ACC112 (cell line): Measurements from ENCODE around the gene RPL27A.

ENCODE experiments used
- H2AFZ ChIP-seq: fragments of 200-600 bp; sonication (generic); one replicate; pipeline ENCODE4 v1.6.0; 2017; ENCODE audit warnings: antibody characterized with exemption, low read length; ENCODE audit not compliant: unreplicated experiment
- H3K27ac ChIP-seq: fragments of 200-600 bp; sonication (generic); 2 replicates; pipeline ENCODE4 v1.5.1; 2014; ENCODE audit warnings: low read depth, mild to moderate bottlenecking, antibody characterized with exemption, low read length, moderate library complexity
- H3K27me3 ChIP-seq: fragments of 200-600 bp; sonication (generic); 2 replicates; pipeline ENCODE4 v1.6.1; 2014; ENCODE audit warnings: mild to moderate bottlenecking, antibody characterized with exemption, low read length, moderate library complexity, mixed read lengths; ENCODE audit not compliant: insufficient read depth
- H3K36me3 ChIP-seq: fragments of 200-600 bp; sonication (generic); 2 replicates; pipeline ENCODE4 v1.6.1; 2016; ENCODE audit warnings: mild to moderate bottlenecking, antibody characterized with exemption, low read length, moderate library complexity, mixed read lengths; ENCODE audit not compliant: insufficient read depth
- H3K4me1 ChIP-seq: fragments of 200-600 bp; sonication (generic); one replicate; pipeline ENCODE4 v1.6.1; 2016; ENCODE audit warnings: low read length, mixed read lengths; ENCODE audit not compliant: insufficient read depth, unreplicated experiment, control insufficient read depth
- H3K4me3 ChIP-seq: fragments of 200-600 bp; sonication (generic); 2 replicates; pipeline ENCODE4 v1.5.1; 2014; ENCODE audit warnings: mild to moderate bottlenecking, low read depth, low read length
- H3K79me2 ChIP-seq: fragments of 200-600 bp; sonication (generic); one replicate; pipeline ENCODE4 v1.6.0; 2016; ENCODE audit warnings: low read length; ENCODE audit not compliant: control insufficient read depth, unreplicated experiment, insufficient read depth

Gene RPL27A

DNA sequence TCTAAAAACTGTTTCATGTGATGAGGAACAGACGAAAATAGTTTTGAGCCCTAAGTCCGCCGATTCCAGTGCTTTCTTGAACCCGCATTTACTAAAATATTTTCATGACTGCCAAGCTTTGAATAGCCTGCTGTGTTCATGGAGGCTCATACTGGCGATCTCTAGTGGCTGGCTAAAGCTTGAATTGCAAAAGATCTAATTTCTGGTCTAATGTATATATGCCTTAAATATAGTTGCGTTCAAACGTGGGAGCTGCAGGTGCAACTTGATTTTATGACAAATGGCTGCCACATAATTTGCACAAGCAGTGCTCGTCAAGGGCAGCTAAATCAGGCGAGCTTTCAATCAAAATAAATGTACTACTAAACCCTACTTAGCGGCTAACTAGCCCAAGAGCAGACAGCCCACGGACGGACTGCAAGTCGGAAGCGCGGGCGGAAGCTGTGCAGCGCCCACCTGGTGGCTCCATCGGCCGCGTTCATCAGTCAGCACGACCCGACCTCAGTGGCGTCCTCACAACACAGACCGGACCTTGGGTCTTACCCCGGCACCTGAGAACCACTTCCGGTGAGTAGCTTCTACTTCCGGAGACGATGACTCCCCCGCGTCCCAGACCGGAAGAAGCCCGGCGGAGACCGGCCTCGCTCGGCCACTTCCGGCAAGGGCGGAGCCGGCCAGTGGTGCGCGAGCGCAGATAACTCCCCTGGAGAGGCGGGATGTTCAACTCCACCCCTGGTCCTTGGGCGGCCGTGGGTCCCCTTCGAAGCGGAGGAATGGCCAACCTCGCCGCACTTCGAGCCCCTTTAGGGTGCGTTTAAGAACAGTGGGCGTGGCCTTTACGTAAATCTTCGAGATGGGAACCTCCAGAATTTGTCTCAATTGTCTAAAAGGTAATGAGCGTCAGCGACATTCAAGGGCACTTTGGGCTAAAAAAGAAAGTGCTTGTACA is 6.1 kb downstream of the RPL27A start:
- Histone ChIP-seq H3K4me3 (peak overlapping the region; percentile 79), H3K79me2 (peaks cover 36% of the 10 kb centered on the region), H2AFZ (no peak overlapping the region), H3K27ac (peak overlapping the region; percentile 82), H3K27me3 (no peaks in the 10 kb centered on the region), H3K36me3 (peaks cover 38% of the 10 kb centered on the region), H3K4me1 (peaks cover 60% of the 10 kb centered on the region)

DNA sequence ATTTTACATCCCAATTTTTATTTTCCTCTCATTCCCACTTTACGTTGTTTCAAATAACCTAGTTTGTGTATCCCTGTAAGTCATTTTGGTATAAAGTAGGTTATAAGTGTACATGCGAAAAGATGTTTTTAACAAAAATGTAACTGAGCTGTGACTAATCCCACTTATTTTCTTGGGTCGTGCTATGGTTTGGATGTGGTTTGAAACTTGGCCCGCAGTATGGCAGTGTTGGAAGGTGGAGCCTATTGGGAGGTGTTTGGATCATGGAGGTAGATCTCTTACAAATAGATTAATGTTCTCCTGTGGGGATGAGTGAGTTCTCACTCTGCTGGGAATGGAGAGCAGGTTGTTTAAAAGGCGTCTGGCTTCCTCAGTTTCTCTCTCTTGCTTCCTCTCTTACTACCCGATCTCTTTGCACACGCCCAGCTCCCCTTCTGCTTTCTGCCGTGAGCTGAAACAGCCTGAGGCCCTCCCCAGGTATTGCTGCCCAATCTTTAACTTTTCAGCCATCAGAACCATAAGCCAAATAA is 7.2 kb downstream of the RPL27A start:
- Histone ChIP-seq H3K27ac (peak overlapping the region; percentile 67), H3K27me3 (no peaks in the 10 kb centered on the region), H3K4me1 (peaks cover 58% of the 10 kb centered on the region), H3K79me2 (peaks cover 25% of the 10 kb centered on the region), H2AFZ (no peak overlapping the region), H3K36me3 (peaks cover 29% of the 10 kb centered on the region), H3K4me3 (peak overlapping the region; percentile 79)

DNA sequence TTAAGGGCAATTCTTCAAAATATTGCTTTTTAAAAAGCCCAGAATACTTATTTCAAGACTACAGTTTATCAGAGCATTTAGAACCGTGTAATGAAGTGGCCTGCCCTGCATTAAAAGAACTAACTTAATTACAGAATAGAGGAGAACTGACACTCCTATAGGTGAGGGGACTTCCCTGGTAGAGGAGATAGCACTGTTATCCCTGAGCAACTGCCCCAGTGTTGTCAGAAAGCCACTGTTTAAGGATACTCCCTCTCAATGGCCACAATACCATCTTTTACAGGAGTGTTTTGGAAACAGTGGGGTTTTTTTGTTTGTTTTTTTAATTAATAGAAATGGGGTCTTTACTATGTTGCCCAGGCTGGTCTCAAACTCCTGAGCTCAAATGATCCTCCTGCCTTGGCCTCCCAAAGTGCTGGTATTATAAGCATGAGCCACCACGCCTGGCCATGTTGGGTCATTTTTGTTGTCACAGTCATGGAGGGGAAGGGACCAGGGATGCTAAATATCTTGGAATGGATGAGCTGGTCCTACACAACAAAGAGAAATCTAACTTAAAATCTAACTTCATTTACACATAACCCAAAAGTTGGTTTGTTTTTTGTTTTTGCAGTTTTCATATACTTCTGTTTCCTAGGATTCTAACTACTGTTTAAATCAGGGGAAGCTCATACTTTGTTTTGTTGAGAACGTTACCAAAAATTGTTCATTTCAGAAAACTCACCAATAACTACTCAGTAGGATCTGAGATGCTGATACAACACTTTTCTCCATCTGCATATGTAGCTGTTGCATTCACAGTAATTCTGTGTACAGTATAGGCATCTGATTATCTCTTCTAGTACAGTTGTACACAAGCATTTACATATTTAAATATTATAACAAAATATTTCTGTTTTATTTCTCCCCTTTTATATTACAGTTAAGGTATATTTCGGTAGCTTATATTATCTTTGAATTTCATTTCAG is 8.1 kb downstream of the RPL27A start:
- Histone ChIP-seq H3K36me3 (peaks cover 25% of the 10 kb centered on the region; the same call in 1 of the 2 replicates), H3K4me1 (peaks cover 50% of the 10 kb centered on the region), H2AFZ (no peak overlapping the region), H3K79me2 (peaks cover 18% of the 10 kb centered on the region), H3K27ac (no peak overlapping the region), H3K4me3 (no peak overlapping the region), H3K27me3 (no peaks in the 10 kb centered on the region)

DNA sequence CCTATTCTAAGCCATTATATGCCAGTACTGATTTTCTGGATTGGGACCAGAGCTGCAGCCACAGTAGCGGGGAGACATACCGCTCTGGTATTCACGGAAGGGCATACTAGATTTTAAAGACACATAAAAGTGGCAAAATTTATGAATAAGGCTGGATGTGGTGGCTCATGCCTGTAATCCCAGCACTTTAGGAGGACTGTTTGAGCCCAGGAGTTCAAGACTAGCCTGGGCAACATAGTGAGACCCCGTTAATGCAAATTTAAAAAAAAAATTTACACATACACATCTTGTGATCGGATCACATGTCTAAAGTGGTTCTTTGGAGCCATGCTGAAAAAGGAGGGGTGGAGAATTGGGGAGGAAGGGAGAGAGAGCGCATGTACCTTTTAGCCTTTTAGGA is 9.0 kb downstream of the RPL27A start:
- peaks cover 14% of the 10 kb centered on the region for H3K79me2 ChIP-seq
- no peaks in the 10 kb centered on the region for H3K27me3 ChIP-seq
- peaks cover 29% of the 10 kb centered on the region; the same call in 1 of the 2 replicates for H3K36me3 ChIP-seq
- H3K4me1 ChIP-seq, result peaks cover 42% of the 10 kb centered on the region
- H3K27ac ChIP-seq, result no peak overlapping the region
- no peak overlapping the region for H2AFZ ChIP-seq
- no peak overlapping the region for H3K4me3 ChIP-seq

DNA sequence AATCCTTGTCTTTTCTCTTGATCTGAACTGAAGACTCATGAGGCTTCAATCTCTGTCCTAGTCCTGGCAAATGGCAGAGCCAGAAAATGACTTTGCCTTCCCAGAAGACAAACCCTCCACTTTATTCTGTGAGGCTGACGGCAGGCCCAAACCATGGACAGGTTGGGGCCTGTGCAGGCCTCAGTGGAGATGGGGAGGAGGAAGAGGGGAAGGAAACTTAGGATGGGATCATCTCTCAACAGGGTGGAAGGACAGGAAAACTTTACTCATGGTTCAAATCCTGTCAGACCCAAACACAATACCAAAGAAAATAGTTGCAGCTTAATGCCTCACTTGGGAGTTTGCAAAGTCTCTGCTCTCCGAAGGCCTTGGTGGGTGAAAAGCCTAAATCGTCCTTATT is 9.8 kb downstream of the RPL27A start:
- Histone ChIP-seq H3K4me1 (peaks cover 36% of the 10 kb centered on the region), H3K27ac (peak overlapping the region; percentile 87), H3K79me2 (peaks cover 14% of the 10 kb centered on the region), H3K36me3 (peaks cover 28% of the 10 kb centered on the region), H3K4me3 (no peak overlapping the region), H2AFZ (no peak overlapping the region), H3K27me3 (no peaks in the 10 kb centered on the region)

DNA sequence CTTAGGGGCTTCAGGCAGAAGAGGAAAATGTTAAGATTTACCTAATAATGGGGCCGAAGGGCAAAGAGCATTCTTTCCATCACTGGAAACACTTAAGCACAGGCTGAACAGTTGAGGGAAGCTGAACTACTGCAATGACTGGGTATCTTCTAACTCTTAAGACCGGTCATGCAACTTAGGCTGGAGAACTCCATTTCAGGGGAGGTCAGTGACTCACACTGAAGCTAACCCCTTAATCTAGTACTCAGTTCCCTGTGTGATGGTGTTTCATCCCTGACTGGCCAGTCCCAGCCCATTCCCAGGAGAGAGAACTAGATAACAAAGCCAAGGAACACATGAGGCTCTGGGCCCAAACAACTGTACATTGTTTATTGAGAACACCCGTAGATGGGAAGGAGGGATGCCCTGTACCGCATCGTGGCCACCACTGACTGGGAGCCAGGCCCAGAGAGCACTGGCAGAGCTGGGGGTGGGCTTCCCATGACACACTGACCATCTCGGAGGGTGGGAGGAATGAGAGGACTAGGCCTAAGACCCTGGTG is 10.5 kb downstream of the RPL27A start:
- Histone ChIP-seq H3K79me2 (peaks cover 14% of the 10 kb centered on the region), H3K36me3 (peaks cover 28% of the 10 kb centered on the region), H2AFZ (no peak overlapping the region), H3K4me3 (peak overlapping the region; percentile 39; the same call in 1 of the 2 replicates), H3K27me3 (no peaks in the 10 kb centered on the region), H3K27ac (peak overlapping the region; percentile 87), H3K4me1 (peaks cover 32% of the 10 kb centered on the region)

DNA sequence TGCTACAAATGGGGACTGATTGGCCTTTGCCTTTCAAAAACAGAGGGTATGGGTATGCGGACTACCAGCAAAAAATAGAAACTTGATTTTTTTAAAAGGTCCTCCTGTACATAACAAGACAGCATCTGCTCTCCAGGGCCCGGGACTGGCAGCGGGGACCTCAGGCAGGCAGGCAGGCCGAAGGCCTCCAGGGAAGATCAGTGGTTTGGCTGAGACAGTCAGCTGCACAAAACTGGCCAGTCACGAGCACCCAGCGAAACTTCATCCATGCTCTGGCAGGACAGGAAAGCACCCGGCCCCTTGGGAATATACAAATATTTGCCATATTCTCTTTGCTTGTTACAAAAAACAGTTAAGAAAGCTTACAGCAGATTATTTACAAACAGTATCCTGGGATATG is 11.0 kb downstream of the RPL27A start:
- Histone ChIP-seq H3K27ac (peak overlapping the region; percentile 87), H3K36me3 (peaks cover 31% of the 10 kb centered on the region)

DNA sequence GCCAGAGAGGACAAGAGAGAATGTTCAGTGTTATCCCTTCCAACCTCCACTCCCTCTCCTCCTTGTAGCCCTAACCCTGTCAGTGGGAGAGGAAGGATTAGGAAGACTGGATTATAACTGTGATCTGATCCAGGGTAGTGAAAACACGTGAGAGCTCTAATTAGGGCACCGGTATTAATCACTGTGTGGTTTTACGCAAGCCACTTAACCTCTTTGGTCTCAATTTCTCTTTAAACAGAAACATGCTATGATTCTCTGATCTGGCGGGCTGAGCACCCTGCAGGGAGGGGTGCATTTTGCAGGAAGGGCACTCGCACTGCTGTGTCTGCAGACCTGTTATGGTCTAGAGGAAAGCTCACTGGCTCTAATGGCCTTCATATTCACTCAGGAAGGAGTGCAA is 11.5 kb downstream of the RPL27A start:
- H3K36me3 ChIP-seq, result peaks cover 34% of the 10 kb centered on the region
- H2AFZ ChIP-seq, result no peak overlapping the region
- H3K27me3 ChIP-seq, result no peaks in the 10 kb centered on the region
- H3K4me3 ChIP-seq, result no peak overlapping the region
- peaks cover 20% of the 10 kb centered on the region for H3K79me2 ChIP-seq
- peaks cover 35% of the 10 kb centered on the region for H3K4me1 ChIP-seq
- peak overlapping the region; percentile 87 for H3K27ac ChIP-seq

More for the DNA sequence above, 11.0 kb downstream of the RPL27A start:
- Histone ChIP-seq H3K4me1 (peaks cover 31% of the 10 kb centered on the region), H3K4me3 (peak overlapping the region; percentile 39; the same call in 1 of the 2 replicates), H2AFZ (no peak overlapping the region), H3K79me2 (peaks cover 14% of the 10 kb centered on the region), H3K27me3 (no peaks in the 10 kb centered on the region)

DNA sequence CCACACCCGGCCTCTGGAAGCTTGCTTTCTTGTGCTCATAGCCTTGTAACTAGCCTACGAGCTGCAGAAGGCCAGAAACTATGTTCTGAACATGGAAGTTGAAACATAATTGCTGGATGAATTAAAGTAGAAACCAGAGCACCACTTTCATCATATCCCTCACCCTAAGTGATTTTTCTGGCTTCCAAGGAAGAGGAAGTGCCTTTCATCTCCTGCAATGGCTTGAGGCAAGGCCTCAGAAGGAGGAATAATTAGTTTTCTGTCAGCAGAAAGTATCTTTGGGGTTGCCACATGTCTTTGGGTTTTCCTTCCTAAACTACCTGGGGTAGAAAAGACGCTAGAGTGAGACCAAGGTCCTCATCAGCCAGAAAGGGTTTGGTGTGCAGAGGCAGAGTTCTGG is 14.5 kb downstream of the RPL27A start:
- H2AFZ ChIP-seq, result no peak overlapping the region
- no peak overlapping the region for H3K4me3 ChIP-seq
- no peak overlapping the region for H3K27ac ChIP-seq
- peaks cover 39% of the 10 kb centered on the region for H3K4me1 ChIP-seq
- H3K36me3 ChIP-seq, result peaks cover 34% of the 10 kb centered on the region
- peaks cover 12% of the 10 kb centered on the region for H3K79me2 ChIP-seq
- no peaks in the 10 kb centered on the region for H3K27me3 ChIP-seq

DNA sequence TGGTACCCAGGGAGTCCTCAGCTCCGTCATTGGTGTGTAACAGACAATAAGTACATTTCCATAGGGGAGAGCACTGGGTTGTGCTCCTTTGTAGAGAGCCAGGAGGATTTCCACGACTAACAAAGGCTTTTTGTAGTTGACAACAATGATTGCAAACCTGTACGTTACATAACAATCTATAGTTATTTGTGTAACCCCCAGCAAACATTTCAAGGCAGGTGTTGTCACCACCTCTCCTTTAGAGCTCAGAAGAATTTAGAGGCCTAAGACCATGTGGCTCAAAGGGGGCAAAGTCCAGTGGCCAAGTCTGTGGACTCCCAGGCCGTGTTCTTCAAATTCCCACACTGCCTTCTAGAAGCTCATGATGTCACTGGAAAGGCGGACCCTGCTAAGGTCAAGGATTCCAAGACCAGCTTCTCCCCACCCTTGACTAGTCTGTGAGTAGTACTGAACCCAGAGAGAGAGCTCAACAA is 15.8 kb downstream of the RPL27A start:
- Histone ChIP-seq H3K27me3 (no peaks in the 10 kb centered on the region), H2AFZ (no peak overlapping the region), H3K4me1 (peaks cover 28% of the 10 kb centered on the region), H3K79me2 (peaks cover 9% of the 10 kb centered on the region), H3K27ac (no peak overlapping the region), H3K4me3 (no peak overlapping the region), H3K36me3 (peaks cover 26% of the 10 kb centered on the region)
